MM.1S (cell line): ENCODE results near the gene ENTPD5.
"Not testable (repeated sequence)": the region's sequence is repeated elsewhere in the genome, so short reads cannot be mapped to it uniquely, and the experiment has no call there.

Experiments
- DNase-seq: peaks from one replicate; pipeline ENCODE4 v3.0.0-alpha.2; 2015
- H2AFZ ChIP-seq: fragments of 300-600 bp; sonication (generic); 2 replicates; pipeline ENCODE4 v1.6.0; 2016; ENCODE audit warnings: antibody characterized with exemption, low read length
- H3F3A ChIP-seq: fragments of 300-600 bp; sonication (generic); 2 replicates; pipeline ENCODE4 v1.6.1; 2016; ENCODE audit warnings: mild to moderate bottlenecking, antibody characterized with exemption, low read length, moderate library complexity, mixed read lengths; ENCODE audit not compliant: insufficient read depth
- H3K27ac ChIP-seq: fragments of 300-600 bp; sonication (generic); 2 replicates; pipeline ENCODE4 v1.5.1; 2016; ENCODE audit warnings: mild to moderate bottlenecking, low read length
- H3K27me3 ChIP-seq: fragments of 300-600 bp; sonication (generic); replicated peaks from 2 replicates; pipeline ENCODE4 v1.6.0; 2016; ENCODE audit warnings: low read length; ENCODE audit not compliant: insufficient read depth
- H3K36me3 ChIP-seq: fragments of 300-600 bp; sonication (generic); replicated peaks from 2 replicates; pipeline ENCODE4 v1.6.1; 2016; ENCODE audit warnings: mild to moderate bottlenecking, low read length, mixed read lengths; ENCODE audit not compliant: insufficient read depth
- H3K4me1 ChIP-seq: fragments of 300-600 bp; sonication (generic); 2 replicates; pipeline ENCODE4 v1.6.1; 2016; ENCODE audit warnings: low read length, mixed read lengths
- H3K4me2 ChIP-seq: fragments of 300-600 bp; sonication (generic); 2 replicates; pipeline ENCODE4 v1.6.0; 2016; ENCODE audit warnings: low read depth, low read length
- H3K4me3 ChIP-seq: fragments of 300-600 bp; sonication (generic); 2 replicates; pipeline ENCODE4 v1.5.1; 2016; ENCODE audit warnings: low read length, mixed read lengths
- H3K79me2 ChIP-seq: fragments of 300-600 bp; sonication (generic); 2 replicates; pipeline ENCODE4 v1.6.1; 2016; ENCODE audit warnings: mixed run types, low read length, mixed read lengths
- H3K9ac ChIP-seq: fragments of 300-600 bp; sonication (generic); 2 replicates; pipeline ENCODE4 v1.6.1; 2016; ENCODE audit warnings: low read length, mixed read lengths
- H3K9me2 ChIP-seq: fragments of 300-600 bp; sonication (generic); replicated peaks from 2 replicates; pipeline ENCODE4 v1.6.1; 2016; ENCODE audit warnings: mild to moderate bottlenecking, low read length, mixed read lengths; ENCODE audit not compliant: insufficient read depth
- H3K9me3 ChIP-seq: fragments of 300-600 bp; sonication (generic); replicated peaks from 2 replicates; pipeline ENCODE4 v1.6.1; 2016; ENCODE audit warnings: mild to moderate bottlenecking, low read length, mixed read lengths; ENCODE audit not compliant: insufficient read depth
- H4K20me1 ChIP-seq: fragments of 300-600 bp; sonication (generic); 2 replicates; pipeline ENCODE4 v1.6.1; 2016; ENCODE audit warnings: mild to moderate bottlenecking, low read length, moderate library complexity, mixed read lengths; ENCODE audit not compliant: insufficient read depth
- CTCF ChIP-seq: fragments of 300-600 bp; sonication (generic); IDR thresholded peaks from 2 replicates; pipeline ENCODE4 v1.5.1; 2016; ENCODE audit warnings: antibody characterized with exemption, low read length, mixed read lengths
- EZH2 ChIP-seq: fragments of 300-600 bp; sonication (generic); optimal IDR thresholded peaks from 2 replicates; pipeline ENCODE3; 2017; ENCODE audit warnings: low read depth, mild to moderate bottlenecking, antibody characterized with exemption, low read length, mixed read lengths
- EZH2phosphoT487 ChIP-seq: fragments of 300-600 bp; sonication (generic); IDR thresholded peaks from 2 replicates; pipeline ENCODE4 v1.6.1; 2018; ENCODE audit warnings: antibody characterized with exemption, low read length

The ENTPD5 gene

GRCh38 chr14:73935666-73936065, 83.4 kb downstream of the ENTPD5 start:
- H3K27me3 ChIP-seq: no peaks in the 10 kb centered on the region
- H3K9me3 ChIP-seq: no peaks in the 10 kb centered on the region
- H3K9ac ChIP-seq: no peak overlapping the region
- DNase-seq: no peak
- no peaks in the 10 kb centered on the region; the same call in 1 of the 2 replicates for H4K20me1 ChIP-seq
- H3K4me1 ChIP-seq: no peaks in the 10 kb centered on the region
- no peaks in the 10 kb centered on the region for H3K9me2 ChIP-seq
- TF ChIP-seq EZH2phosphoT487 (no peak), EZH2 (no peak), CTCF (peak; percentile 11; the same call in 1 of the 2 replicates)
- no peak overlapping the region for H3K27ac ChIP-seq
- no peak overlapping the region for H2AFZ ChIP-seq
- H3K4me2 ChIP-seq: no peak overlapping the region
- no peaks in the 10 kb centered on the region for H3K36me3 ChIP-seq
- no peaks in the 10 kb centered on the region for H3F3A ChIP-seq
- no peaks in the 10 kb centered on the region for H3K79me2 ChIP-seq
- no peak overlapping the region for H3K4me3 ChIP-seq

GRCh38 chr14:73924337-73924736, 94.8 kb downstream of the ENTPD5 start:
- DNase-seq: no peak
- no peaks in the 10 kb centered on the region for H3F3A ChIP-seq
- no peak overlapping the region for H3K4me3 ChIP-seq
- no peak overlapping the region for H3K9ac ChIP-seq
- H3K9me2 ChIP-seq: no peaks in the 10 kb centered on the region
- H3K4me1 ChIP-seq: no peaks in the 10 kb centered on the region
- no peaks in the 10 kb centered on the region for H3K9me3 ChIP-seq
- H2AFZ ChIP-seq: no peak overlapping the region
- no peak for TF ChIP-seq CTCF
- TF ChIP-seq EZH2: no peak
- no peak for TF ChIP-seq EZH2phosphoT487
- no peak overlapping the region for H3K4me2 ChIP-seq
- H3K79me2 ChIP-seq: no peaks in the 10 kb centered on the region
- H3K27me3 ChIP-seq: no peaks in the 10 kb centered on the region
- no peaks in the 10 kb centered on the region for H3K36me3 ChIP-seq
- H4K20me1 ChIP-seq: no peaks in the 10 kb centered on the region
- H3K27ac ChIP-seq: no peak overlapping the region

GRCh38 chr14:73919457-73919856, 99.6 kb downstream of the ENTPD5 start:
- H4K20me1 ChIP-seq, H3K4me3 ChIP-seq, H3K27ac ChIP-seq, H2AFZ ChIP-seq, H3K36me3 ChIP-seq, H3K9ac ChIP-seq, H3K79me2 ChIP-seq, H3K27me3 ChIP-seq, DNase-seq, H3K4me1 ChIP-seq, H3K9me3 ChIP-seq, H3K4me2 ChIP-seq, H3F3A ChIP-seq, H3K9me2 ChIP-seq: not testable (repeated sequence)

- H3K9me2 ChIP-seq: no peaks in the 10 kb centered on the region
- no peaks in the 10 kb centered on the region for H4K20me1 ChIP-seq
- no peak for TF ChIP-seq EZH2phosphoT487
- no peak for TF ChIP-seq EZH2
- no peak for TF ChIP-seq CTCF
Measured at GRCh38 chr14:73916324-73916723, 102.8 kb downstream of the ENTPD5 start.

More at GRCh38 chr14:73916324-73916723, 102.8 kb downstream of the ENTPD5 start:
- Histone ChIP-seq H3K4me3 (no peak overlapping the region), H3K9ac (no peak overlapping the region), H3K4me1 (no peaks in the 10 kb centered on the region), H2AFZ (no peak overlapping the region), H3K27me3 (no peaks in the 10 kb centered on the region), H3K9me3 (no peaks in the 10 kb centered on the region), H3K27ac (no peak overlapping the region), H3K4me2 (no peak overlapping the region), H3F3A (no peaks in the 10 kb centered on the region), H3K79me2 (no peaks in the 10 kb centered on the region), H3K36me3 (no peaks in the 10 kb centered on the region)
- DNase-seq: no peak
